HG03045 (cell line): ENCODE measurements around the gene ADAMTS9.

ENCODE experiments used
- ATAC-seq: cut with Tn5 transposase; IDR thresholded peaks from one replicate; pipeline ENCODE4 v1.9.1; 2021; ENCODE audit warnings: mild to moderate bottlenecking, moderate library complexity; ENCODE audit not compliant: unreplicated experiment

The ADAMTS9 gene

GRCh38 chr3:64496786-64497490, 190.9 kb downstream of the ADAMTS9 start:
- no peak for ATAC-seq

- ATAC-seq, result no peak
Measured at GRCh38 chr3:64495781-64496334, 191.9 kb downstream of the ADAMTS9 start.

GRCh38 chr3:64495121-64495780, 192.5 kb downstream of the ADAMTS9 start:
- ATAC-seq, result no peak

DNA sequence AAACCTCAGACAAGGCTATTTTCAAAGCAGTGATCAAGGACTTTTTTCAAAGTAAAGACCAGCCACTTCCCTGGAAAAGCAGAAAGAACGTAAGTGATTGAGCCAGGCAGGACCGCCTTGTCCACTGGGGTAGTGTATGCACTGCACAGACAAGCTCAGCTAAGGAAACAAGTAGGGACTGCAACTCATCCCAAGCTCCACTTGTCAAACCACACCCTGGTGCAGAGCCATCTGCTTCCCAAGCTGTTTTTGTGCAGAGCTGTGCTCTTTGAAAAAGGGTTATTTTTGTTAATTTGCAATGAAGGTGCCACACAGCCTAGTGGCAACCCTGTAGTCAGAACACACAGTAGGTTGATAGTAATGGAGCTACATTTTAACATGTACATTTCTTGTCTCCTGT, 193.3 kb downstream of the ADAMTS9 start:
- ATAC-seq, result no peak

DNA sequence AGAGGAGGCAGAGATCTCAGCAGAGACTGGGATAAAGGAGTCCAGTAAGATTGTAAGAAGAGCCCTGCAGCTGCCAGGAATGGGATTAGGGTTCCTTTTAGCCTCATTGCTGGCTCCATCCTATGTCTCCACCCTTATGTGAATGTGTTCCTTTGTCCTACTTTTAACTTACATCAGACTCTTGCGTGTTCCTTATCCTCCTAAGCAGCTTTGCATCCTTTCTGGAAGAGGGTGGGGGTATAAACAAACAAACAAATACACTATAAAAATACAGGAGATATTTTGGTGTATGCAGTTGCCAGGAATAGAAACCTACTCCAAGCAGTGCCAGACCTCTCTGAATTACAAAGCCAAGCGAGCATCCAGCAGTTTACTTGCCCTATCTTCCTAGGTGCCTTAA, 194.7 kb downstream of the ADAMTS9 start:
- ATAC-seq, result no peak

- no peak for ATAC-seq
Measured at GRCh38 chr3:64491843-64492242, 196.0 kb downstream of the ADAMTS9 start.

DNA sequence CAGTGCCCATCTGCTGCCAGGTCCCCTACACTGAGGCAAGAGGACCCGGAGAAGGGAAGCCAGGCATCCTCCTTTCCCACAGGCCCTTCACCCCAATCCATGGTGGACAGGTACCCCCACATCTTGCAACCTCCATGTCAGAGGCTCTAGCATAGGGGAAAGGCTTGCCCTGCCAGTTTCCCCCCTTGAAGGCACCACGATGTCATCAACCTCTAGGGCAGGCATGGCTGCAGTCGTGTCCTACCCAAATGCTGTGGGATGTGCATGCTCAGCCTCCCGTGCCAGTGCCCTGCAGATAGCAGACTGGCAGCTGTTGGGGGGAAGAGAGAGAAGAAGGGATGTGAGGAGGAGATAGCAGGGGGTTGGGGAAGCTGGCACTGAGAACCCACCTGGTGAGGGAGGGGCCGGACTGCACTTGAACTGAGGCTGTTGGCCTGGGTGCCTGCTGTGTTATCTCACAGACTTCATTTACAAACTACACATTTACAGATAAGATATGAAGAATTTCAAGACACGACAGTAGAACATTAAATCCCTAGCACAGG, 197.5 kb downstream of the ADAMTS9 start:
- no peak for ATAC-seq

GRCh38 chr3:64489361-64490044, 198.3 kb downstream of the ADAMTS9 start:
- ATAC-seq, result no peak

GRCh38 chr3:64488939-64489338, 198.9 kb downstream of the ADAMTS9 start:
- no peak for ATAC-seq

DNA sequence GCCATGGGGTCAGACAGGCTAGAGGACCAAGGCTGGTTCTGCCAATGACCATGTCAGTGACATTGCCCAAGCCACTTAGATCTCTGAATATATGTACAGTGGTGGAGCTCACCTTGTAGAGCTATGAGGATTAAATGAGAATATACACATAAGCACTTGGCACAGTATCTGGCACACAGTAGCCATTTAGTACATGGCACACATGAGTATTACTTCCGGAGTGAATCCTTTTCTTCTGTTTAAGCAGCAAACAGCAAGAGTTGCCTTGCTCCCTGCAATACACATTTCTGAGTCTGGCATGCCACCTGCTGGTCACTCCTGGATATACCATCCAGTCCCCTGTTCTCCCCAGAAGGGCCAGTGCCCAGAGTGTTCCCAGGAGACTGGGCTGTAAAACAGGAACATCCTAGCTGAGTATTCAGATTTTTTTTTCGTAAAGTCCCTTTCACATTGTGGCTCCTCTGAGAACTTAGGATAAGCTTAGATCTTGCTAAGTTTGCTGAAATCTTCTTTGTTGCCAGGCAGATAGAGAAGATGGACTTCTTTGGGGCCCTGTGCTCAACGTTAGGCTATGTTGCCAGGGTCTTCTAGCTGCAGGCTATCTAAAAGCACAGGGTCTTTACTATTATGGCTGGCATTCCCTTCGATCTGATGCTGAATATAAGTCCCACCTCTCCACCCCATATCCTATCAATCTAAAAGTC, 203.4 kb downstream of the ADAMTS9 start:
- peak; percentile 97 for ATAC-seq

DNA sequence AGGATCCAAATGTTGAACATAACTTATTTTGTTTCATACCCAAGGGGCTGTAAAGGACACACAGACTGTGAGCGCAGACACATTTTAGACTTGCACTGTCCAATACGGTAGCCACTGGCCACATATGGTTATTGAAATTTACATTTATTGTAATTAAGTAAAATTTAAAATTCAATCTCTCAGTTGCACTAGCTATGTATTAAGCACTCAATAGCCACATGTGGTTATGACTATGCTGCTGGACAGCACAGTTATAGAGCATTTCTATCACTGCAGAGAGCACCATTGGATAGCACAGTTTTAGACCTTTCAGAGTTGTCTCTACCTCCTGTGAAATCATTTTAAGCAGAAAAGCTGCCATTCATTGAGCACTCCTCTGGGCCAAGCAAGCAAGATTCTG, 204.3 kb downstream of the ADAMTS9 start:
- no peak for ATAC-seq

DNA sequence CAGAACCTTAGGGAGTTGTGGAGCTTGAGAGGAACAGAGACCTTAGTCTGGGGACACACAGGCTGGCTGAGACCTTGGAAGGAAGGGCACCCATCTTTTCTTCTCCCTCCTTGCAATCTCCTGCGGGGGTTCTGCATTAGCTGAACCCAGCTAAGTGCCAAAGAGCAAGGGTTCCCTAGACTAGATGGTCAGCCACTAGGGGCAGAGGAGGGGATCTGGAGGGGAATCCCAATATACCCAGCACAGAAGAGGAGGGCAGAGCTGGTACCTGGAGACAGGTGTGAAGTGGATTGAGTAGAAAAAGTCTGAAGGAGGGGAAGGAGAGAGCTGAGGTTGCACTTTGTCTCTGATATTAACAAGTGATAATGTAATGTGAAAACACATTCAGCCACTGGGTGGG, 212.8 kb downstream of the ADAMTS9 start:
- ATAC-seq, result no peak

DNA sequence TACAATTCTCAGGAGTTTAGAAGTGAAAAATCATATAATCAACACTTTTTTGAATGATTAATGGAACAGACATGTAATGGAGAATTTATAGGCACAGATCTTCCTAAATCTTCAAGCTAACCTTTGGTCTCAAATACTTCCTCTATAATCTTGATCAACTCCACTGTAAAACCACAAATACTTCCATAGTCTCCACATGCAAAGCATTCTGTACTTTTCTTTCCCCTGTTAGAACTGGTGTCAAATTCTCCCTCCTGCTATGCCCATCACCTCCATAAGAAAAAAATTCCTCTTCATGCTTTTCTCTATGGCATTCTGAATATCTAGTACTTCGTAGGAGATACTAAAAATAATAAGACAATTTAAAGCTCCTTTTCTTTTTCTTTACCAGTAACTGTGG, 214.3 kb downstream of the ADAMTS9 start:
- no peak for ATAC-seq

DNA sequence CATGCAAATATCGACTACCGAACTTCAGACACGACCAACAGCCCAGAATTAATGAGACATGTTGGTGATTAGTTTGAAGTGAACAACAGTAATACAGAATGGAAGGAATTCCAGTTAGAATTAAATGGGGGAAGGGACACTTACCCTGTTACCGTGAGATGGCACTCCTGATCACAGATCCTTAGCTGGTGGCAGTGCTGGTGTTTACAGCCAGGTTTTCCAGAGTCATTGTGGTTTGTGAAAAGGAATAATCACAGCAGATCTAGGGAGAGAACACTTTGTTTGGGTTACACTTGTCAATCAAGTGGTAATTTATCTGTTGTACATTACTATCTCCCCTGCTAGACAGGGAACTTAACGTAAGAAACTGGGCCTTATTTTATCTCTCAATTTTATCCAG, 217.4 kb downstream of the ADAMTS9 start:
- ATAC-seq, result no peak

DNA sequence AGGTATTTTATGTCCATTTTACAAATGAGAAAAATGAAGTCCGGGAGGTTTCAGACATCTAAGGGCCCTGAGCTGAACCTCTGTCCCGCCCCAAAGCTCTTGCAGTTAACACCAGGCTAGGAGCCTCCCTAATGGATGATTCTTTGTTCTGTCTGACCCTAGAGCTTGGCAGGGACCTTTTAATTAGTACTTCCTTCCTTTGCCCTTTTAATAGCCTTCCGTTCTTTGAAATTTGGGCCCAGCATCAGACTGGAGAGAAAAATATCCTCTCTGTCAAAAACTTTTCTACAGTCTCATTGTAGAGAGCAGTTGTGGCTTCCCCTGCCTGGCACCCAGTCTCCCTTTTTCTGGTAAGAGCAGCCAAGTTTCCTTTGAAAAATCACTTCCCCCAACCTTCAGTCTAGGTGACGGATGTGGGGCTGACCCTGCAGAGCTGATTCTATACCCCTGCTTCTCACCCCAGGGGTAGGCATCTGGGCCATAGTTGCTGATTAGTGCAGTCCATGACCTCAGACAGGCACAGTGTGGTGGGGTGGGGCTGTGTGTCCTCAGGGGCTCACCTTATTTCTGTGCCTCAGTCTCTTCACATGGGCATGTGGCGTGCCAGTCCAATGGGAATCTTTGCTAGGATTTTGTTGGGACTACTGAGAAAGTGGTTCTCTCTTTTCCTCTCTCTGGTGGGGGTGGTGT, 220.4 kb downstream of the ADAMTS9 start:
- no peak for ATAC-seq
